ENCODE data around the gene RIPOR3.

DNA sequence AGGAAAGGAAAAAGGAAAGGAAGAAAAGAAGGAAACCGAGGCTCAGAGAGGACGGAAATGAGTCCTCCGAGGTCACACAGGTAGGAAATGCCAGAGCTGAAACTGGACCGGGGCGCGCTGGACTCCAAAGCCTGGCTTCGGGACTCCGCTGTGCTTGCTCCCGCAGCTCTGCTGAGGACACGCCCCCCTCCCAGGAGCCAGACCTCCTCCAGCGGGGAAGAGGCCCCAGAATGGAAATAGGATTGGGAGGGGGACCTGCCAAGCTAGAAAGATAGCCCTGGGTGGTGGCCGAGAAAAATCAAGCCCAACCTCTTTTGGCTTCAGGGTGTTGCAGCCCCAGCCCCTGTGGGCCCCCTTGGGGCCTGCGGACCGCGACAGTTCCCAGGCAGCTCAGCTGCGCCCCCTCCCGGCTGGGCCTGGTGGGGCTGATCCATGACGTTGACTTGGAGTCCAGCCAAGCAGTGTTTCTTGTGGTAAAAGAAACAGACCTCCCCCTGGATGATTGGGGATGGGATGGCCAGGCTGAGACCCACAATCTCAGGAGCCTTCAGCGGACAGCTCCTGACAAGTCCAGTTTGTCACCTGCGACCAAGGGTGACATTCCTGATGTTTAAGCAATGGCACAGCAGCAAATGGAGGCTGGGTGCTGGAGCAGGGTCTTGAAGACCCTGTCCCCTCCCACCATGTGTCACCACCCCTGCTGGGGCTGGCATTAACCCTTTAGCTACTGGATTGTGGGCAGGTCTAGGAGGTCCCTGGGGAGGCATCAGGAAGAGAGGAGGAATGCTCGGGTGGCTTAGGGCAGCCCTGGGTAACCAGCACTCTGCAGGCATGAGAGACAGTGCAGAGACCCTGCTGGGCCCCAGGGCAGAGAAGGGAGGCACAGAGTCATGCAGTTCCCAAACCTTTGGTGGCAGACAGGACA is 55.4 kb downstream of the RIPOR3 start:
- TF ChIP-seq FOXM1 (IDR thresholded peaks at IDR 0.05; ENCODE audit: borderline replicate concordance) (no peak), ARNT (IDR thresholded peaks at IDR 0.05) (no peak), FOXA1 (IDR thresholded peaks at IDR 0.05) (no peak), L3MBTL2 (conservative IDR thresholded peaks at IDR 0.05) (no peak), LEF1 (IDR thresholded peaks at IDR 0.05; ENCODE audit: borderline replicate concordance) (no peak), TARDBP (IDR thresholded peaks at IDR 0.05) (no peak), ZNF384 (IDR thresholded peaks at IDR 0.05) (no peak), FOXK2 (IDR thresholded peaks at IDR 0.05) (no peak), SUZ12 (IDR thresholded peaks at IDR 0.05) (no peak), BHLHE40 (IDR thresholded peaks at IDR 0.05; ENCODE audit: borderline replicate concordance) (no peak), SP1 (IDR thresholded peaks at IDR 0.05) (no peak)
- TF ChIP-seq, protein P1, sequence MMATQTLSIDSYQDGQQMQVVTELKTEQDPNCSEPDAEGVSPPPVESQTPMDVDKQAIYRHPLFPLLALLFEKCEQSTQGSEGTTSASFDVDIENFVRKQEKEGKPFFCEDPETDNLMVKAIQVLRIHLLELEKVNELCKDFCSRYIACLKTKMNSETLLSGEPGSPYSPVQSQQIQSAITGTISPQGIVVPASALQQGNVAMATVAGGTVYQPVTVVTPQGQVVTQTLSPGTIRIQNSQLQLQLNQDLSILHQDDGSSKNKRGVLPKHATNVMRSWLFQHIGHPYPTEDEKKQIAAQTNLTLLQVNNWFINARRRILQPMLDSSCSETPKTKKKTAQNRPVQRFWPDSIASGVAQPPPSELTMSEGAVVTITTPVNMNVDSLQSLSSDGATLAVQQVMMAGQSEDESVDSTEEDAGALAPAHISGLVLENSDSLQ (IDR thresholded peaks at IDR 0.05) = no peak

Measured in HEK293T (cell line).